Tibial nerve (tissue), 4 donors: ENCODE results near the gene DCAF15.

Experiments used
- EP300 ChIP-seq, 2 donors: sonication (generic); formaldehyde crosslinking; IDR thresholded peaks; one replicate each; pipeline ENCODE4 v1.6.1; 2017; ENCODE audit warnings: antibody characterized with exemption in 2 of 2, mild to moderate bottlenecking in 1 of 2
- POLR2A ChIP-seq, 2 donors: fragments of 450-650 bp; IDR thresholded peaks; one replicate each; pipeline ENCODE4 v1.6.1; 2017; ENCODE audit warnings: antibody characterized with exemption in 2 of 2, mild to moderate bottlenecking in 2 of 2, moderate library complexity in 2 of 2
- TF ChIP-seq, protein P1 (sequence below), 5 experiments: fragments of 200-600 bp in 3 of 5; fragments of 450-650 bp in 2 of 5; sonication (generic) in 3 of 5; IDR thresholded peaks; one replicate each; pipeline ENCODE4 v1.5.1; 2016 to 2019; ENCODE audit warnings: antibody characterized with exemption in 5 of 5, mild to moderate bottlenecking in 3 of 5, moderate library complexity in 2 of 5

DNA sequence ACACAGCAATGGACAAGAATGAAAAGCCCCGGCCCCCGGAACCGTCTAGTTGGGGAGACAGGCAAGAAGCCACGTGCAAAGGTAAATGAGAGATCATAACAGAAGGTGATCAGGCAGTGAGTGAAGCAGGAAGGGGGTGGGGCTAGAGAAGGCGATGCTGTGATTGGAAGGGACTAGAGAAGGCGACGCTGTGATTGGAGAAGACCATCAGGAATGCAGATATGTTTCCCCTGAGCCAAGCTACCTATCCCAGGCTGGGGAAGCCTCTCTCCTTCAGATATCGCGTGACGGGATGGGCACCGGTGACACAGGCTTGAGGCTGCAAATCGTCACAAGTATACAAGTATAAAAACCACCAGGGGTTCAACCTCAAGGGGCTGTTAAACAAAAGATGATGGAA is 21.8 kb downstream of the DCAF15 start:
- no peak for TF ChIP-seq POLR2A (IDR thresholded peaks at IDR 0.05)
- TF ChIP-seq, protein P1, sequence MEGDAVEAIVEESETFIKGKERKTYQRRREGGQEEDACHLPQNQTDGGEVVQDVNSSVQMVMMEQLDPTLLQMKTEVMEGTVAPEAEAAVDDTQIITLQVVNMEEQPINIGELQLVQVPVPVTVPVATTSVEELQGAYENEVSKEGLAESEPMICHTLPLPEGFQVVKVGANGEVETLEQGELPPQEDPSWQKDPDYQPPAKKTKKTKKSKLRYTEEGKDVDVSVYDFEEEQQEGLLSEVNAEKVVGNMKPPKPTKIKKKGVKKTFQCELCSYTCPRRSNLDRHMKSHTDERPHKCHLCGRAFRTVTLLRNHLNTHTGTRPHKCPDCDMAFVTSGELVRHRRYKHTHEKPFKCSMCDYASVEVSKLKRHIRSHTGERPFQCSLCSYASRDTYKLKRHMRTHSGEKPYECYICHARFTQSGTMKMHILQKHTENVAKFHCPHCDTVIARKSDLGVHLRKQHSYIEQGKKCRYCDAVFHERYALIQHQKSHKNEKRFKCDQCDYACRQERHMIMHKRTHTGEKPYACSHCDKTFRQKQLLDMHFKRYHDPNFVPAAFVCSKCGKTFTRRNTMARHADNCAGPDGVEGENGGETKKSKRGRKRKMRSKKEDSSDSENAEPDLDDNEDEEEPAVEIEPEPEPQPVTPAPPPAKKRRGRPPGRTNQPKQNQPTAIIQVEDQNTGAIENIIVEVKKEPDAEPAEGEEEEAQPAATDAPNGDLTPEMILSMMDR (IDR thresholded peaks at IDR 0.05): no peak
- TF ChIP-seq EP300 (IDR thresholded peaks at IDR 0.05): no peak
